HL-60 (cell line): ENCODE data around the gene DPYD.

ENCODE experiments used
- DNase-seq, 2 experiments: peaks; one replicate each; pipeline ENCODE4 v3.0.0-alpha.2; 2010 to 2020; ENCODE audit warnings: low read depth in 1 of 2, low spot score in 1 of 2
- H3K27ac ChIP-seq: fragments of 250-450 bp; sonication (Bioruptor Pico); replicated peaks from 2 replicates; pipeline ENCODE4 v1.5.1; 2020; ENCODE audit warnings: mild to moderate bottlenecking, moderate library complexity
- H3K27me3 ChIP-seq: fragments of 250-450 bp; sonication (Bioruptor Pico); 2 replicates; pipeline ENCODE4 v1.5.1; 2021; ENCODE audit warnings: mild to moderate bottlenecking, moderate library complexity; ENCODE audit not compliant: insufficient read depth, poor library complexity, severe bottlenecking
- H3K4me3 ChIP-seq: replicated peaks from 2 replicates; pipeline ENCODE4 v1.5.1; 2011; ENCODE audit warnings: mild to moderate bottlenecking, control low read depth, low read length; ENCODE audit not compliant: insufficient read depth
- GABPA ChIP-seq: IDR thresholded peaks from 2 replicates; pipeline ENCODE4 v1.6.1; 2012; ENCODE audit warnings: low read depth
- POLR2AphosphoS5 ChIP-seq: IDR thresholded peaks from 2 replicates; pipeline ENCODE4 v1.6.1; 2012; ENCODE audit warnings: low read depth
- SPI1 ChIP-seq: IDR thresholded peaks from 2 replicates; pipeline ENCODE4 v1.6.1; 2012; ENCODE audit warnings: low read depth, mild to moderate bottlenecking, borderline replicate concordance
- TF ChIP-seq, protein P1 (sequence below): IDR thresholded peaks from one replicate; pipeline ENCODE4 v1.5.1; 2011; ENCODE audit warnings: low read length, control low read depth, inconsistent platforms; ENCODE audit not compliant: insufficient read depth
- TF ChIP-seq, protein P2 (sequence below): IDR thresholded peaks from 2 replicates; pipeline ENCODE4 v1.6.1; 2012; ENCODE audit warnings: low read depth; ENCODE audit not compliant: insufficient replicate concordance

DPYD gene

DNA sequence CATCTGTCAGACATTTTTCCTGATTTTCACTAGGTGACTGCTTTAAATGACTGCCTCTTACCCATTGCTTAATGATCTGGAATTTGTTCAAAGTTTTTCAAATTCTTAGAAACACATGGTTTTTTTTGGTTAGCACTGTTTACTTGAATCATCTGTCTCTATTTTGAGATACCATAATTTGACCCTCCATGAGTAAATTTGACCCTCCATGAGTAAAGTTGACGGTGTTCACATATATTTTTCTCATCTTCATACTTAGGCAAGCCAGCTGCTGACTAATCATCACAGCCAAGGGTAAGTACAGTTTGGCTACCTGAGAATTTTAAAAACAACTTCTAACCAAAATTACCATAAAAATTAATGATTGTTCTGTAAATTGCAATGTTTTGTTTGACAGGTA lies 612.7 kb downstream of the DPYD start:
- H3K27ac ChIP-seq, result no peak overlapping the region
- DNase-seq, result no peak

GRCh38 chr1:97307568-97307967 lies 613.3 kb downstream of the DPYD start:
- DNase-seq, result no peak
- no peak overlapping the region for H3K27ac ChIP-seq
- H3K4me3 ChIP-seq, result no peak overlapping the region
- no peaks in the 10 kb centered on the region for H3K27me3 ChIP-seq
- no peak for TF ChIP-seq GABPA

More for the DNA sequence above, 612.7 kb downstream of the DPYD start:
- TF ChIP-seq SPI1 (no peak), GABPA (no peak), POLR2AphosphoS5 (no peak)
- TF ChIP-seq, protein P1, sequence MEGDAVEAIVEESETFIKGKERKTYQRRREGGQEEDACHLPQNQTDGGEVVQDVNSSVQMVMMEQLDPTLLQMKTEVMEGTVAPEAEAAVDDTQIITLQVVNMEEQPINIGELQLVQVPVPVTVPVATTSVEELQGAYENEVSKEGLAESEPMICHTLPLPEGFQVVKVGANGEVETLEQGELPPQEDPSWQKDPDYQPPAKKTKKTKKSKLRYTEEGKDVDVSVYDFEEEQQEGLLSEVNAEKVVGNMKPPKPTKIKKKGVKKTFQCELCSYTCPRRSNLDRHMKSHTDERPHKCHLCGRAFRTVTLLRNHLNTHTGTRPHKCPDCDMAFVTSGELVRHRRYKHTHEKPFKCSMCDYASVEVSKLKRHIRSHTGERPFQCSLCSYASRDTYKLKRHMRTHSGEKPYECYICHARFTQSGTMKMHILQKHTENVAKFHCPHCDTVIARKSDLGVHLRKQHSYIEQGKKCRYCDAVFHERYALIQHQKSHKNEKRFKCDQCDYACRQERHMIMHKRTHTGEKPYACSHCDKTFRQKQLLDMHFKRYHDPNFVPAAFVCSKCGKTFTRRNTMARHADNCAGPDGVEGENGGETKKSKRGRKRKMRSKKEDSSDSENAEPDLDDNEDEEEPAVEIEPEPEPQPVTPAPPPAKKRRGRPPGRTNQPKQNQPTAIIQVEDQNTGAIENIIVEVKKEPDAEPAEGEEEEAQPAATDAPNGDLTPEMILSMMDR, result no peak
- TF ChIP-seq, protein P2, sequence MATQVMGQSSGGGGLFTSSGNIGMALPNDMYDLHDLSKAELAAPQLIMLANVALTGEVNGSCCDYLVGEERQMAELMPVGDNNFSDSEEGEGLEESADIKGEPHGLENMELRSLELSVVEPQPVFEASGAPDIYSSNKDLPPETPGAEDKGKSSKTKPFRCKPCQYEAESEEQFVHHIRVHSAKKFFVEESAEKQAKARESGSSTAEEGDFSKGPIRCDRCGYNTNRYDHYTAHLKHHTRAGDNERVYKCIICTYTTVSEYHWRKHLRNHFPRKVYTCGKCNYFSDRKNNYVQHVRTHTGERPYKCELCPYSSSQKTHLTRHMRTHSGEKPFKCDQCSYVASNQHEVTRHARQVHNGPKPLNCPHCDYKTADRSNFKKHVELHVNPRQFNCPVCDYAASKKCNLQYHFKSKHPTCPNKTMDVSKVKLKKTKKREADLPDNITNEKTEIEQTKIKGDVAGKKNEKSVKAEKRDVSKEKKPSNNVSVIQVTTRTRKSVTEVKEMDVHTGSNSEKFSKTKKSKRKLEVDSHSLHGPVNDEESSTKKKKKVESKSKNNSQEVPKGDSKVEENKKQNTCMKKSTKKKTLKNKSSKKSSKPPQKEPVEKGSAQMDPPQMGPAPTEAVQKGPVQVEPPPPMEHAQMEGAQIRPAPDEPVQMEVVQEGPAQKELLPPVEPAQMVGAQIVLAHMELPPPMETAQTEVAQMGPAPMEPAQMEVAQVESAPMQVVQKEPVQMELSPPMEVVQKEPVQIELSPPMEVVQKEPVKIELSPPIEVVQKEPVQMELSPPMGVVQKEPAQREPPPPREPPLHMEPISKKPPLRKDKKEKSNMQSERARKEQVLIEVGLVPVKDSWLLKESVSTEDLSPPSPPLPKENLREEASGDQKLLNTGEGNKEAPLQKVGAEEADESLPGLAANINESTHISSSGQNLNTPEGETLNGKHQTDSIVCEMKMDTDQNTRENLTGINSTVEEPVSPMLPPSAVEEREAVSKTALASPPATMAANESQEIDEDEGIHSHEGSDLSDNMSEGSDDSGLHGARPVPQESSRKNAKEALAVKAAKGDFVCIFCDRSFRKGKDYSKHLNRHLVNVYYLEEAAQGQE, result no peak
- Histone ChIP-seq H3K27me3 (no peaks in the 10 kb centered on the region), H3K4me3 (no peak overlapping the region)

- no peak for DNase-seq
These were observed 613.7 kb downstream of the DPYD start for GRCh38 chr1:97307151-97307550.

GRCh38 chr1:97306504-97306903 lies 614.3 kb downstream of the DPYD start:
- no peak for DNase-seq

More at GRCh38 chr1:97307151-97307550, 613.7 kb downstream of the DPYD start:
- Histone ChIP-seq H3K27ac (no peak overlapping the region), H3K4me3 (no peak overlapping the region), H3K27me3 (no peaks in the 10 kb centered on the region)
- TF ChIP-seq, protein P2, result no peak
- TF ChIP-seq GABPA, result no peak
- no peak for TF ChIP-seq POLR2AphosphoS5
- TF ChIP-seq, protein P1, result no peak
- TF ChIP-seq SPI1, result no peak

More at GRCh38 chr1:97306504-97306903, 614.3 kb downstream of the DPYD start:
- Histone ChIP-seq H3K4me3 (no peak overlapping the region), H3K27ac (no peak overlapping the region), H3K27me3 (no peaks in the 10 kb centered on the region)
- TF ChIP-seq GABPA, result no peak
- TF ChIP-seq, protein P2, result no peak
- TF ChIP-seq POLR2AphosphoS5, result no peak
